ENCODE measurements around the gene CEL. TPM values are rescaled to one million over a fixed set of nuclear protein-coding genes. Genes with fewer than 3 reads are reported as not detected.
"Not testable (repeated sequence)": the region's sequence is repeated elsewhere in the genome, so short reads cannot be mapped to it uniquely, and the experiment has no call there.

The CEL gene
- total RNA-seq, 2 experiments from 2014 or later, result 2.4 to 2.8 TPM

DNA sequence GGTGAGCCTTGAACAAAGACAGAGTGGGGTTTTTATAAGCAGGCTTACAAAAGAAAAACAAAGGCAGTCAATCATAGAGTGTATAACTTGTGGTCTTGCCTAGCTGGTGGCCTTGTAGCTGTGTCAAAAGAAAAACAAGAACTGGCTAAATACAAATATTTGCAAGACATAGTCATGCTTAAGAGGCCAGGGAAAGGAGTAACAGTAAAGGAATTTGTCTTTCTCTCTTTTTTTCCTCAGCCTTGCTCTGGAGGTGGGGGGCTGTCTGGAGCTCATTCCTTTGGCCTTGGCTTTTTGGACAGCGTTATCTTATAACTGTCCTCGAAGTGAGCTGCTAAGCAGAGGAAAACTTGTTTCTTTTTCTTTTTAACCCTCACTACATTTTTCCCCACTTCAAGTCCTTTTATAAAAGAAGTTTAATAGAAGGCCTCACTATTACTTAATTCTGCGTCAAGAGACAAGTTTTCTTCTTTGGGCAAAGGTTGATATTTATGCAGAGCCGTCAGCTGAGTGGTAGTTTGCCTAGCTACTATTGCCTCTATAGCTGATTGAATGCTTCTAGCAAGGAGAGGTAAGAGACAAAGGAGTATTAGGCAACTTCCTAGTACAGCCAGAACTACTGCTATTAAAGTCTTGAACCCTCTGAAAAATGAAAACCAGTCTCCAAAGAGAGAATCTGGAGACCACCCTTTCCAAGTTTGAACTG, 14.3 kb downstream of the CEL start:
- Mint-ChIP-seq H3K36me3 (ENCODE audit: low read depth) (peaks cover 3% of the 10 kb centered on the region), H3K4me1 (ENCODE audit: low read depth) (no peaks in the 10 kb centered on the region), H3K27ac (no peak overlapping the region), H3K4me3 (no peak overlapping the region), H3K27me3 (ENCODE audit: low read depth) (peaks cover 18% of the 10 kb centered on the region), H3K9me3 (ENCODE audit: insufficient read depth) (no peaks in the 10 kb centered on the region)
- POLR2A ChIA-PET, result no interaction called here
- CTCF ChIA-PET, result interaction anchor here (1.0 to 1.6 kb wide), 6 partner anchors 28 to 71 kb away, joined by 3 to 6 read pairs (median 4); no protein-coding TSS in a partner anchor
- ATAC-seq, result no peak
- DNase-seq, result no peak

DNA sequence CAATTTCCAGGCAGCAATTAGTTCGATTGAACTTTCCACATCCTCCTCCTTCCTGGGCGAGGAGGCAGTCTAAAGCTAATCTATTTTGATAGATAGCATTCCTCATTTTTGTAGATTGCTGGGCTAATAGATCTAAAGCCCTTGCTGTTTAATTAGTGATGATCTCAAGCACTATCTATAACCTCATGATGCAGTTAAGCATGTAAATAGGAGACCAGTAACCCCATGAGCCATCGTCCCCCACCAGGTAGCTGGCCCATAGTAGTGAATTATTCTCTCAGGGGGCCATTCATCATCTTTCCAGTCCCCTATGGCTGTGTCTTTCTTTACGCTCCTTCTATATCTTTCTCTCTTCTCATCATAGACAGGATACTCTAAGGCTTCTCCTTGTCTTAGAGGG, 14.9 kb downstream of the CEL start:
- ATAC-seq (no peak), DNase-seq (no peak)
- H3K27ac Mint-ChIP-seq, result no peak overlapping the region
- H3K36me3 Mint-ChIP-seq (ENCODE audit: low read depth), result peaks cover 3% of the 10 kb centered on the region
- no peaks in the 10 kb centered on the region for H3K4me1 Mint-ChIP-seq (ENCODE audit: low read depth)
- H3K4me3 Mint-ChIP-seq, result no peak overlapping the region
- H3K9me3 Mint-ChIP-seq (ENCODE audit: insufficient read depth), result no peaks in the 10 kb centered on the region
- ChIA-PET CTCF (interaction anchor here (0.8 to 1.6 kb wide), 5 partner anchors 28 to 71 kb away, joined by 3 to 6 read pairs (median 4); partner anchors contain the start of gene GTF3C5), POLR2A (no interaction called here)
- H3K27me3 Mint-ChIP-seq (ENCODE audit: low read depth), result peaks cover 18% of the 10 kb centered on the region

DNA sequence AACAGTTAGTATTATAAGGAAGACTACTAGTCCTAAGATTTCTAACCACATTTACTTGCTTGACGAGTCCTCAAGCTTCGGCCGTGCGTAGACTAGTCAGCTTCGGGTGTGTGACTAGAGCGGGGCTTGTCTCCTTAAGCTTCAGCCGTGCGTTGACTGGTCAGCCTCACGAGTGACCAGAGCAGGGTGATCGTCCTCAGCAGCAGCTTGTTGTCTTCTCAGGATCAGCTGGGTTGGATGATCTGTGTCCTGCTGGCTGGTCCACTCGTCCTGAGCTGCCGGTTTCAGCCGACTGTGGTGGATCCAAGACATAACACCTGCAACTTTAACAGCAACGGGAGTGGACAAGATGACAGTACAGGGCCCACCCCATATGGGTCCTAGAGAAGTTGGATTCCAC, 16.7 kb downstream of the CEL start:
- no peaks in the 10 kb centered on the region for H3K36me3 Mint-ChIP-seq (ENCODE audit: low read depth)
- POLR2A ChIA-PET, result no interaction called here
- CTCF ChIA-PET, result interaction anchor here (1.0 to 1.4 kb wide), 3 partner anchors 56 to 107 kb away, joined by 3 to 5 read pairs (median 4); no protein-coding TSS in a partner anchor
- H3K9me3 Mint-ChIP-seq (ENCODE audit: insufficient read depth), result no peaks in the 10 kb centered on the region
- peaks cover 18% of the 10 kb centered on the region for H3K27me3 Mint-ChIP-seq (ENCODE audit: low read depth)
- no peak overlapping the region for H3K4me3 Mint-ChIP-seq
- no peak overlapping the region for H3K27ac Mint-ChIP-seq
- no peaks in the 10 kb centered on the region for H3K4me1 Mint-ChIP-seq (ENCODE audit: low read depth)
- ATAC-seq, result no peak
- no peak for DNase-seq

DNA sequence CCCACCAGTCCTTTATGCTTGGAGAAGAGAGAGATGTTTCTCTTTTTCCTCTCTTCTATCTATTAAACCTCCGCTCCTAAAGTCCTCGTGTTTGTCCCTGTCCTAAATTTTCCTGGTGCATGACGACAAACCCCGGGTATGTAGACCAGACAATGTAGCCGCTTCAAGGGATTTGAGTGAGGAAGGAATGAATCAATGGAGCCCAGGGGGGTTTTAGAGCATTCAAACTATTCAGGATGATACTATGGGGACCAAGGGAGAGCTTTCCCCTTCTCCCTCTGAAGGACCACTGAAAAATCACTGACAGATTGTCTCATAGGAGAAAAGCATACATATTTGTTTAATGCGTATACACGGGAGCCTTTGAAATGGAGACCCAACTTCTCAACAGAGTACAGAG, 18.4 kb downstream of the CEL start:
- no peaks in the 10 kb centered on the region for H3K4me1 Mint-ChIP-seq (ENCODE audit: low read depth)
- H3K27me3 Mint-ChIP-seq (ENCODE audit: low read depth), result peaks cover 18% of the 10 kb centered on the region
- ChIA-PET POLR2A (no interaction called here), CTCF (interaction anchor here (0.6 to 1.6 kb wide), 6 partner anchors 16 to 64 kb away, joined by 3 to 5 read pairs (median 3); no protein-coding TSS in a partner anchor)
- H3K36me3 Mint-ChIP-seq (ENCODE audit: low read depth), result no peaks in the 10 kb centered on the region
- H3K27ac Mint-ChIP-seq, result no peak overlapping the region
- DNase-seq (no peak), ATAC-seq (no peak)
- no peaks in the 10 kb centered on the region for H3K9me3 Mint-ChIP-seq (ENCODE audit: insufficient read depth)
- H3K4me3 Mint-ChIP-seq, result no peak overlapping the region

DNA sequence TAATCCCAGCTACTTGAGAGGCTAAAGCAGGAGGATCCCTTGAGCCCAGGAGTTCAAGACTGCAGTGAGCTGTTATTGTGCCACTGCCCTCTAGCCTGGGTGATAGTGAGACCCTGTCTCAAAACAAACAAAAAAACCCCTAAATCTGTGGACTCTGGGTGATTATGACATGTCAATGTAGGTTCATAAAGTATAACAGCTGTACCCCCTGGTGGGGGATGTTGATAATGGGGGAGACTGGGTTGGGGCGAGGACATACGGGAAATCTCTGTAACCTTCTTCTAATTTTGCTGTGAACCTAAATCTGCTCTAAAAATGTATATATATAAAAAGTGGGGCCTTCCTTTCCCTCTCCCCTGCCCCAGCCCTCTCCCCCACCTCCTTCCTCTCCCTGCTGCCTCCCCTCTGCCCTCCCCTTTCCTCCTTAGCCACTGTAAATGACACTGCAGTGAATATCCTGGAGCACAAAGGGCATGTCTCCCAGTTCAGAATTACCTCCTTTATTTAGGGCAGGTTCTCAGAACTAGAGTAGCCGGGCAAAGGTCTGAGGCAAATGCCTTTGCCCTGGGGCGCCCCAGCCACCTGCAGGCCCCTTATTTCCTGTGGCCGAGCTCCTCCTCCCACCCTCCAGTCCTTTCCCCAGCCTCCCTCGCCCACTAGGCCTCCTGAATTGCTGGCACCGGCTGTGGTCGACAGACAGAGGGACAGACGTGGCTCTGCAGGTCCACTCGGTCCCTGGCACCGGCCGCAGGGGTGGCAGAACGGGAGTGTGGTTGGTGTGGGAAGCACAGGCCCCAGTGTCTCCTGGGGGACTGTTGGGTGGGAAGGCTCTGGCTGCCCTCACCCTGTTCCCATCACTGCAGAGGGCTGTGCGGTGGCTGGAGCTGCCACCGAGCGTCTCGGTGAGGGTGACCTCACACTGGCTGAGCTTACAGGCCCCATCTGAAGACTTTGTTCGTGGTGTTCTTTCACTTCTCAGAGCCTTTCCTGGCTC, 19.3 kb downstream of the CEL start:
- H3K27ac Mint-ChIP-seq; H3K36me3 Mint-ChIP-seq (ENCODE audit: low read depth); DNase-seq; H3K9me3 Mint-ChIP-seq (ENCODE audit: insufficient read depth); H3K4me1 Mint-ChIP-seq (ENCODE audit: low read depth); POLR2A ChIA-PET; ATAC-seq; H3K4me3 Mint-ChIP-seq: not testable (repeated sequence)
- CTCF ChIA-PET, result interaction anchor here (0.6 to 1.6 kb wide), 5 partner anchors 17 to 63 kb away, joined by 3 to 5 read pairs (median 3); no protein-coding TSS in a partner anchor
- peaks cover 14% of the 10 kb centered on the region for H3K27me3 Mint-ChIP-seq (ENCODE audit: low read depth)

DNA sequence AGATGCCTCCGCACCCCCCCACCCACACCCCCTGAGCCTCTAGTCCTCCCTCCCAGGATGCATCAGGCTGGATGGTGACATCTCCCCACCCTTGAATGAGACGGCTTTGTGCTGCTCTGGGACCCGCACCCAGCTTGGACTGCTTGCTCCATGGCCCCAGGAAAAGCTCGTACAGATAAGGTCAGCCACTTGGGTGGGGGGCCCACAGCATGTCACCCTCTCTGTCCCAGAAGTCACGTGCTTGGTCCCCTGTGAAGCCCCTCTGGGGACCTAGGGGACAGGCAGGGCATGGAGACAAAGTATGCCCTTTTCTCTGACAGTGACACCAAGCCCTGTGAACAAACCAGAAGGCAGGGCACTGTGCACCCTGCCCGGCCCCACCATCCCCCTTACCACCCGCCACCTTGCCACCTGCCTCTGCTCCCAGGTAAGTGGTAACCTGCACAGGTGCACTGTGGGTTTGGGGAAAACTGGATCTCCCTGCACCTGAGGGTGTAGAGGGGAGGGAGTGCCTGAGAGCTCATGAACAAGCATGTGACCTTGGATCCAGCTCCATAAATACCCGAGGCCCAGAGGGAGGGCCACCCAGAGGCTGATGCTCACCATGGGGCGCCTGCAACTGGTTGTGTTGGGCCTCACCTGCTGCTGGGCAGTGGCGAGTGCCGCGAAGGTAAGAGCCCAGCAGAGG, 20.3 kb downstream of the CEL start:
- POLR2A ChIA-PET, result not testable (repeated sequence)

DNA sequence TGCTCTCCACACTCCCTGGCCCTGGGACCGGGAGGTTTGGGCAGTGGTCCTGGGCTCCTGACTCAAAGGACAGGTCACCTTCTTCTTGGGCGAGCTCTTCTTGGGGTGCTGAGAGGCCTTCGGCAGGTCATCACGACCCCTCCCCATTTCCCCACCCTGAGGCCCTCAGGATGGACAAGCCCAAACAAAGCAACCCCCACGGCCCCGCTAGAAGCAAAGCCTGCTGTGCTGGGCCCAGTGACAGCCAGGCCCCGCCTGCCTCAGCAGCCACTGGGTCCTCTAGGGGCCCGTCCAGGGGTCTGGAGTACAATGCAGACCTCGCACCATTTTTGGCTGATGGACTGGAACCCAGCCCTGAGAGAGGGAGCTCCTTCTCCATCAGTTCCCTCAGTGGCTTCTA, 21.9 kb downstream of the CEL start:
- H3K9me3 Mint-ChIP-seq (ENCODE audit: insufficient read depth); H3K4me3 Mint-ChIP-seq; H3K27ac Mint-ChIP-seq; ATAC-seq; H3K4me1 Mint-ChIP-seq (ENCODE audit: low read depth); DNase-seq; H3K36me3 Mint-ChIP-seq (ENCODE audit: low read depth); POLR2A ChIA-PET; CTCF ChIA-PET: not testable (repeated sequence)
- peaks cover 14% of the 10 kb centered on the region for H3K27me3 Mint-ChIP-seq (ENCODE audit: low read depth)

More for the DNA sequence above, 20.3 kb downstream of the CEL start:
- H3K27ac Mint-ChIP-seq; H3K4me3 Mint-ChIP-seq; H3K4me1 Mint-ChIP-seq (ENCODE audit: low read depth); H3K36me3 Mint-ChIP-seq (ENCODE audit: low read depth); ATAC-seq; CTCF ChIA-PET; H3K9me3 Mint-ChIP-seq (ENCODE audit: insufficient read depth); DNase-seq: not testable (repeated sequence)
- H3K27me3 Mint-ChIP-seq (ENCODE audit: low read depth), result peaks cover 14% of the 10 kb centered on the region

DNA sequence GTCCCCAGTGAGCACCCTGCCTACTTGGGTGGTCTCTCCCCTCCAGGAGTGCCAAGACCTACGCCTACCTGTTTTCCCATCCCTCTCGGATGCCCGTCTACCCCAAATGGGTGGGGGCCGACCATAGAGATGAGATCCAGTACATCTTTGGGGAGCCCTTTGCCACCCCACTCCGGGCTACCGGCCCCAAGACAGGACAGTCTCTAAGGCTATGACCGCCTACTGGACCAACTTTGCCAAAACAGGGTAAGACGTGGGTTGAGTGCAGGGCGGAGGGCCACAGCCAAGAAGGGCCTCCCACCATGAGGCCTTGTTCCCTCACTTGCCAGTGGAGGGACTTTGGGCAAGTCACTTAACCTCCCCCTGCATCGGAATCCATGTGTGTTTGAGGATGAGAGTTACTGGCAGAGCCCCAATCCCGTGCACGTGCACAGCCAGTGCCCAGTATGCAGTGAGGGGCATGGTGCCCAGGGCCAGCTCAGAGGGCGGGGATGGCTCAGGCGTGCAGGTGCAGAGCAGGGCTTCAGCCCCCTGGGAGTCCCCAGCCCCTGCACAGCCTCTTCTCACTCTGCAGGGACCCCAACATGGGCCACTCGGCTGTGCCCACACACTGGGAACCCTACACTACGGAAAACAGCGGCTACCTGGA, 24.6 kb downstream of the CEL start:
- H3K9me3 Mint-ChIP-seq (ENCODE audit: insufficient read depth); H3K27ac Mint-ChIP-seq; H3K4me3 Mint-ChIP-seq; DNase-seq; H3K4me1 Mint-ChIP-seq (ENCODE audit: low read depth); POLR2A ChIA-PET; H3K36me3 Mint-ChIP-seq (ENCODE audit: low read depth); ATAC-seq; H3K27me3 Mint-ChIP-seq (ENCODE audit: low read depth); CTCF ChIA-PET: not testable (repeated sequence)

DNA sequence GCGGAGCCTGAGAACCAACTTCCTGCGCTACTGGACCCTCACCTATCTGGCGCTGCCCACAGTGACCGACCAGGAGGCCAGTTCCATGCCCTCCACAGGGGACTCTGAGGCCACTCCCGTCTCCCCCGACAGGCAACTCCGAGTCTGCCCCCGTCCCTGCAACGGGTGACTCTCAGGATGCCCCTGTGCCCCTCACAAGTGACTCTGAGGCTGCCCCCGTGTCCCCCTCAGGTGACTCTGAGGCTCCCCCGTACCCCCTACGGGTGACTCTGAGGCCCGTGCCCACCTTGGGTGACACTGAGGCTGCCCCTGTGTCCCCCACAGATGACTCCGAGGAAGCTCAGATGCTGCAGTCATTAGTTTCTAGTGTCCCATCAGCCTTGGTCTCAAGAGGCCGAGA, 25.1 kb downstream of the CEL start:
- ChIA-PET CTCF (no interaction called here), POLR2A (no interaction called here)
- no peak for DNase-seq
- H3K36me3 Mint-ChIP-seq (ENCODE audit: low read depth), result no peaks in the 10 kb centered on the region
- H3K4me1 Mint-ChIP-seq (ENCODE audit: low read depth), result peaks cover 2% of the 10 kb centered on the region
- no peak for ATAC-seq
- H3K27me3 Mint-ChIP-seq (ENCODE audit: low read depth), result no peaks in the 10 kb centered on the region
- H3K27ac Mint-ChIP-seq, result no peak overlapping the region
- no peaks in the 10 kb centered on the region for H3K9me3 Mint-ChIP-seq (ENCODE audit: insufficient read depth)
- H3K4me3 Mint-ChIP-seq, result no peak overlapping the region

DNA sequence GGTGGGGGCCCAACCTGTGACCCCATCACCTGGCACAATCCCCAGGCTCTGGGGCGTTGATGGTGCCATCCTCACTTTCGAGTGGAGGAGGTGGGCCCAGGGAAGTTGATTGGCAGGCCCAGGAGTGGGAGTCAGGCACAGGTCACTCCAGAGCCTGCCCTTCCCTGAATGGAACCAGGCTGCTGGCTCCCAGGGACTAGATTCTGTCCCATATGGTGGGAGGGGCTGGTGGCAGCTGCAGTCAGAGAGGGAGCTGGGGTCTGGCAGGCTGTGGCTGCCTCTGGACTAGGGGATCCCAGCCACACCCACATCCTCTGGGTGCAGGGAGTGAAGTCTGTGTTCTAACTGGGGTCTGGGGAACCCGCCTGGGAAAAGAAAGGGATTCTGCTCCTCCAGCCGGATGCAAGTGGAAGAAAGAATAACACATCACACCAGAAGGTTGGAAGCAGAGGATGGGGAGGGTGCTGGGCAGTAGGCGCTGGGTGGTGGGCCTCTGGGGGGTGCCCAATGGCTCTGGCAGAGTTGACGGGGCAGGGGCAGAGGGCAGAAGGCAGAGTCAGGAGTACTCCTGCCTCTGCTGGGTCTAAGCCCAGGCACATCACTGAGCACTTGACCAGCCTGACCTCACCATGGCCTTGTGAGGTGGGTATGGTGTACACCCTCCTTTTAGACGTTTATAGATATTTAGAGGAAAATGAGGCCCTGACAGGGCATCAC, 25.8 kb downstream of the CEL start:
- Mint-ChIP-seq H3K9me3 (ENCODE audit: insufficient read depth) (no peaks in the 10 kb centered on the region), H3K4me3 (no peak overlapping the region), H3K36me3 (ENCODE audit: low read depth) (no peaks in the 10 kb centered on the region), H3K27me3 (ENCODE audit: low read depth) (no peaks in the 10 kb centered on the region), H3K27ac (no peak overlapping the region), H3K4me1 (ENCODE audit: low read depth) (peaks cover 2% of the 10 kb centered on the region)
- ChIA-PET CTCF (no interaction called here), POLR2A (no interaction called here)
- ATAC-seq, result no peak
- no peak for DNase-seq

DNA sequence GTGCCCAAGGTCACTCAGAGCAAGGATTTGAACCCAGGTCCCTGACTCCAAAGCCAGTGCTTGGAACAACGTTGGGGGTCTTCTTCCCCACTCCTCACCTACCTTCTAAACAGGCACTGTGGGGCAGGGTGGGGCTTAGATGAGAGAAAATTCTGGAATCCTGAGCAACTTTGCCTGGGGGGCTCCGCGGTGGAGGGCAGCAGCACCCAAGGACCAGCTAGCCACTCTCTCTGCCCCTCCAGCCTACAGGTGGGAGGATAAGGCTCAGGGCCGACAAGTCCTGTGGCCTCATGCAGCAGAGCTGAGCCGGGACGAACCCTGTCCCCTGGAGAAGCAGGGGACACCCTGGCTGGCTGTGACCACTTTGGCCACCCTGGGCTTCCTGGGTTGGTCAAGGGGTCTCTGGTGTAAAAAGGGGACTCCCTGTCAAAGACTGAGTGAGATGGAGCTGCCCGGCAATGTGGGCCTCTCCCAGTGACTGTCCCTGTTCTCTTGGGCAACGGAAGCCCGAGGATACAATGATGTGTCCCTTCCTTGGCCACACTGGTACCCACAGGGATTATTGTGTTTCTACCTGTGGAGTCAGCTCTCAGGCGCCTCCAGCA, 26.5 kb downstream of the CEL start:
- ChIA-PET POLR2A (no interaction called here), CTCF (no interaction called here)
- Mint-ChIP-seq H3K36me3 (ENCODE audit: low read depth) (no peaks in the 10 kb centered on the region), H3K9me3 (ENCODE audit: insufficient read depth) (no peaks in the 10 kb centered on the region), H3K4me3 (no peak overlapping the region), H3K4me1 (ENCODE audit: low read depth) (peaks cover 2% of the 10 kb centered on the region), H3K27me3 (ENCODE audit: low read depth) (no peaks in the 10 kb centered on the region), H3K27ac (no peak overlapping the region)
- ATAC-seq, result no peak
- DNase-seq, result no peak

Measured in activated CD8-positive, alpha-beta T cell treated with anti-CD3 and anti-CD28 coated beads, Interleukin-2, amount 10 ng/mL, durations not matched to agents 7 days and 5 days (primary cell).